Sigmoid colon (tissue), 7 donors: Measurements from ENCODE around the gene FGF22. TPM values are rescaled to one million over a fixed set of nuclear protein-coding genes. Genes with fewer than 3 reads are reported as not detected.
A peak's percentile ranks its signal among the peaks of the same experiment; 100 is the strongest.

ENCODE experiments used
- DNase-seq: peaks from one replicate; pipeline ENCODE4 v3.0.0-alpha.2; 2019
- H3K27ac ChIP-seq, 4 donors: fragments of 200-600 bp; sonication (generic); one replicate each; pipeline ENCODE4 v1.5.1; 2016 to 2019; ENCODE audit warnings: mild to moderate bottlenecking in 1 of 4
- H3K27me3 ChIP-seq, 3 donors: fragments of 200-600 bp; sonication (generic); one replicate each; pipeline ENCODE4 v1.5.1; 2019; ENCODE audit warnings: mild to moderate bottlenecking in 1 of 3
- H3K36me3 ChIP-seq, 4 donors: fragments of 200-600 bp; sonication (generic); one replicate each; pipeline ENCODE4 v1.5.1; 2016 to 2019
- H3K4me1 ChIP-seq, 4 donors: fragments of 200-600 bp; sonication (generic); one replicate each; pipeline ENCODE4 v1.5.1; 2017 to 2019
- H3K4me3 ChIP-seq, 4 donors: fragments of 200-600 bp; sonication (generic); one replicate each; pipeline ENCODE4 v1.5.1; 2017 to 2019; ENCODE audit warnings: mild to moderate bottlenecking in 2 of 4, moderate library complexity in 1 of 4
- H3K9me3 ChIP-seq, 4 donors: fragments of 200-600 bp in 3 of 4; sonication (generic) in 3 of 4; one replicate each; pipeline versions ENCODE4 v1.5.1 to v1.6.1; 2013 to 2019
- EP300 ChIP-seq, 4 donors: sonication (generic); formaldehyde crosslinking; IDR thresholded peaks; one replicate each; pipeline ENCODE4 v1.6.1; 2017; ENCODE audit warnings: antibody characterized with exemption in 4 of 4
- POLR2A ChIP-seq, 2 donors: fragments of 450-650 bp; IDR thresholded peaks; one replicate each; pipeline ENCODE4 v1.6.1; 2016; ENCODE audit warnings: antibody characterized with exemption in 2 of 2, mild to moderate bottlenecking in 2 of 2, moderate library complexity in 2 of 2
- POLR2AphosphoS5 ChIP-seq, 4 donors: sonication (generic); formaldehyde crosslinking; IDR thresholded peaks; one replicate each; pipeline ENCODE4 v1.6.1; 2017; ENCODE audit warnings: antibody characterized with exemption in 4 of 4
- WGBS, 2 donors: extraction: QIAGEN DNeasy Blood & Tissue Kit; methylation state at CpG; one replicate each; pipeline ENCODE4 v1.1.7; 2013; 5-methylcytosine and 5-hydroxymethylcytosine counted together
- intact Hi-C: fragments of 100-400 bp; cut with DNase I; formaldehyde crosslinking; loops from one replicate; pipeline ENCODE4 v1.15.1; 2023
- polyA plus RNA-seq, 3 donors: library from polyadenylated mRNA; stranded (reverse); fragments of 200-250 nt; gene quantifications; one replicate each; pipeline ENCODE4 v1.2.3, GENCODE V29; 2013
- total RNA-seq, 4 donors: library from RNA; depleted of rRNA; stranded (reverse); fragments of >200 nt; gene quantifications; one replicate each; pipeline ENCODE4 v1.1.0, GENCODE V29; 2016
- TF ChIP-seq, protein P1 (sequence below), 4 experiments: fragments of 450-650 bp in 3 of 4; fragments of 200-600 bp in 1 of 4; IDR thresholded peaks; one replicate each; pipeline ENCODE4 v1.5.1; 2016 to 2019; ENCODE audit warnings: antibody characterized with exemption in 4 of 4, mild to moderate bottlenecking in 3 of 4, moderate library complexity in 2 of 4
- donor health status: healthy with polysubstance abuse.
- donor health status: Bipolar disorder and iron deficiency.
- donor health status: healthy.

The FGF22 gene
- total and polyA plus RNA-seq, 7 donors: 0.20 to 1.7 (median 0.99) TPM; not detected in 4

DNA sequence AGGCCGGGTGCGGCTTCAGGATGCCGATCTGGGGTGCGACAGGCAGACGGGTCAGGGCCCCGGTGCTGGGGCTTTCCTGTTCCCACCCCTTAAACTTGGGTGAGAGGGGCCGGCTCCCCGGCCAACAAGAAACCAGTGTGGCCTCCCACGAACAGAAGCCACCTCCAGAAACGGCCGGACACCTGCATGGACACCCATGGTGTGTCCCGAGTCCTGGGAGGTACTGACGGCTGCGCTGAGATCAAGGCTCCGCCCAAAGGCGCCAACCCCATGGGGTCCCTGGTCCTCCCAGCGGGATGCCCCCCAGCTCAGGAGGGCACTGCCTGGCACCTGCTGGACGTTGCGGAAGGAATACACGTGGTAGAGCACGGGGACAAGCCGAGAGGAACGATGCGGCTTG, 17.9 kb upstream of the FGF22 start:
- Histone ChIP-seq H3K9me3 (no peaks in the 10 kb centered on the region), H3K27me3 (peaks cover 3 to 22% (median 9%) of the 10 kb centered on the region in 3 donors), H3K4me3 (no peak overlapping the region), H3K4me1 (peaks cover 0 to 3% (median 0%) of the 10 kb centered on the region in 4 donors), H3K27ac (no peak overlapping the region), H3K36me3 (peaks cover 38 to 90% (median 50%) of the 10 kb centered on the region in 4 donors)
- no peak for TF ChIP-seq EP300 (IDR thresholded peaks at IDR 0.05)
- no peak for TF ChIP-seq POLR2AphosphoS5 (IDR thresholded peaks at IDR 0.05)
- no peak for TF ChIP-seq POLR2A (IDR thresholded peaks at IDR 0.05)
- TF ChIP-seq, protein P1, sequence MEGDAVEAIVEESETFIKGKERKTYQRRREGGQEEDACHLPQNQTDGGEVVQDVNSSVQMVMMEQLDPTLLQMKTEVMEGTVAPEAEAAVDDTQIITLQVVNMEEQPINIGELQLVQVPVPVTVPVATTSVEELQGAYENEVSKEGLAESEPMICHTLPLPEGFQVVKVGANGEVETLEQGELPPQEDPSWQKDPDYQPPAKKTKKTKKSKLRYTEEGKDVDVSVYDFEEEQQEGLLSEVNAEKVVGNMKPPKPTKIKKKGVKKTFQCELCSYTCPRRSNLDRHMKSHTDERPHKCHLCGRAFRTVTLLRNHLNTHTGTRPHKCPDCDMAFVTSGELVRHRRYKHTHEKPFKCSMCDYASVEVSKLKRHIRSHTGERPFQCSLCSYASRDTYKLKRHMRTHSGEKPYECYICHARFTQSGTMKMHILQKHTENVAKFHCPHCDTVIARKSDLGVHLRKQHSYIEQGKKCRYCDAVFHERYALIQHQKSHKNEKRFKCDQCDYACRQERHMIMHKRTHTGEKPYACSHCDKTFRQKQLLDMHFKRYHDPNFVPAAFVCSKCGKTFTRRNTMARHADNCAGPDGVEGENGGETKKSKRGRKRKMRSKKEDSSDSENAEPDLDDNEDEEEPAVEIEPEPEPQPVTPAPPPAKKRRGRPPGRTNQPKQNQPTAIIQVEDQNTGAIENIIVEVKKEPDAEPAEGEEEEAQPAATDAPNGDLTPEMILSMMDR (IDR thresholded peaks at IDR 0.05): no peak
- no peak for DNase-seq
- WGBS, 2 donors: 95 to 96% methylated on average over 24 of the region's 24 CpGs
- intact Hi-C loops: no loop called here

DNA sequence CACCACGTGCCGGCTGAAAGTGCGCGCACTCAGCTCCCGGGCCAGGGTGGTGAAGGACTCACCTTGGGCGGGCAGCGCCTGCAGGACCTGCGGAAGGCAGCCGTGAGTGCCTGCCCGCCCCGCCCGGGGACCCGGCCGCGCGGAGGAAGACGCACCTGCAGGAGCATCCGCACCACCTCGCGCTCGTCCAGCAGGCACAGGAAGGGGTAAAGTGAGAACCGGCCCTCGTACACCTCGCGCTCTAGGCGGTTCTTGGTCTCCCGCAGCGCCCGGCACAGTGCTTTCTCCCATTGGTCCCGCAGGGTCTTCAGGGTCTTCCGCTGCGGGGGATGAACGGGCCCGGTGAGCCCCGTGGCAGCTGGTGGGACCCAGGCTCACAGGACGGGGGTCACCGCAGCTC, 17.0 kb upstream of the FGF22 start:
- intact Hi-C loops: no loop called here
- WGBS, 2 donors: 95 to 96% methylated on average over 37 of the region's 37 CpGs
- H3K36me3 ChIP-seq: peaks cover 31 to 87% (median 46%) of the 10 kb centered on the region in 4 donors

DNA sequence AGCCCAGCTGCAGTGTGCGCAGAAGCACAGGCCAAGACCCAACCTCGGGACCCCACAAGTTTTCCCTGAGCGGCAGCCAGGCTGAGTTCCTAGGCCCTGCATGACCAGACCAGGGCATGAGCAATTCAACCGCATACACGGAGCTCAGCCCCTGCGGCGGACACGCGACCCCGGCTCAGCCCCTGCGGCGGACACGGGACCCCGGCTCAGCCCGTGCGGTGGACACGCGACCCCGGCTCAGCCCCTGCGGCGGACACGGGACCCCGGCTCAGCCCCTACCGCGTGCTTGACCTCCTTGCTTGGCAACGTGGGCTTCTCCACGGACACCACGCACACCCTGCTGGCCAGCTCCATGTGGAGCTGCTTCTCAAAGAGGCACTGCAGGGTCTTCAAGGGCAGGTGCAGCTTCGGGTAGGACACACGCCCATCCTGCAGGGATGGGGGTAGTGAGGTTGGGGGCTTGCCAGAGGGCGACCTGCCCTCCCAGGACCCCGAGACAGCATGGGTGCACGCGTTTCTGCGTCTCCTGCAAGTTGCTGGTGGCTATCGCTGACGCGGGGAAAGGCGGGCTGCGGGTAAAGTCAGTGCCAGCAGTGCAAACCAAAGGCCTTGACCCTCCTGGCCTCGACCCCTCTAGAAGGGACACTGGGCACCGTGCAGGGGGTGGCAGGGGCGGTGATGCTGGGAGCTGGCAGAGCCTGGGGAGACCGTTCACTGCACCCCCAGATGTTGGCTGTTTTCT, 16.3 kb upstream of the FGF22 start:
- Histone ChIP-seq H3K36me3 (peaks cover 25 to 86% (median 41%) of the 10 kb centered on the region in 4 donors), H3K27ac (peak overlapping the region in 1 of 4 donors; percentile 19), H3K4me3 (no peak overlapping the region), H3K9me3 (no peaks in the 10 kb centered on the region), H3K27me3 (peaks cover 0 to 9% (median 0%) of the 10 kb centered on the region in 3 donors), H3K4me1 (peaks cover 0 to 3% (median 0%) of the 10 kb centered on the region in 4 donors)
- DNase-seq: no peak
- intact Hi-C loops: no loop called here
- TF ChIP-seq EP300 (IDR thresholded peaks at IDR 0.05) (no peak), POLR2A (IDR thresholded peaks at IDR 0.05) (no peak), POLR2AphosphoS5 (IDR thresholded peaks at IDR 0.05) (no peak)
- TF ChIP-seq, protein P1 (IDR thresholded peaks at IDR 0.05): no peak
- WGBS, 2 donors: 95 to 97% methylated on average over 44 of the region's 44 CpGs

More for the DNA sequence above, 17.0 kb upstream of the FGF22 start:
- H3K27me3 ChIP-seq: peaks cover 0 to 14% (median under 1%) of the 10 kb centered on the region in 3 donors
- DNase-seq: no peak
- peaks cover 0 to 3% (median 0%) of the 10 kb centered on the region in 4 donors for H3K4me1 ChIP-seq
- no peaks in the 10 kb centered on the region for H3K9me3 ChIP-seq
- no peak overlapping the region for H3K4me3 ChIP-seq
- TF ChIP-seq, protein P1 (IDR thresholded peaks at IDR 0.05): no peak
- no peak for TF ChIP-seq POLR2A (IDR thresholded peaks at IDR 0.05)
- no peak for TF ChIP-seq EP300 (IDR thresholded peaks at IDR 0.05)
- no peak overlapping the region for H3K27ac ChIP-seq

DNA sequence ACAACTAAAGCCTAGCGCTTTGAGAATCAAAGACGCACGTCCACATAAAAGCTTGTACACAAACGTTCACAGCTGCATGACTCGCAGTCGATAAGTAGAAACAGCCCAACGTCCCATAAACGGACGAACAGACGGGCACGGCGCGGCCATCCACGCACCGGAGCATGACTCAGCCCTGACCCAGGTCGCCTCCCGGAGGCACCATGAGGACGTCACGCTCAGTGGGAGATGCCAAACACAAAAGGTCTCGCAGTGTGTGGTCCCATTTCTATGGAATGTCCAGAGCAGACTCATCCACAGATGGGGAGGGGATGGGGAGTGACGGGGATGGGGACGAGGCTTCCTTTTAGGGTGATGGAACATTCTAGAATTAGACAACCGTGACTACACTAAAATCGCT, 15.7 kb upstream of the FGF22 start:
- 80 to 84% methylated on average over 24 of the region's 24 CpGs for WGBS, 2 donors

DNA sequence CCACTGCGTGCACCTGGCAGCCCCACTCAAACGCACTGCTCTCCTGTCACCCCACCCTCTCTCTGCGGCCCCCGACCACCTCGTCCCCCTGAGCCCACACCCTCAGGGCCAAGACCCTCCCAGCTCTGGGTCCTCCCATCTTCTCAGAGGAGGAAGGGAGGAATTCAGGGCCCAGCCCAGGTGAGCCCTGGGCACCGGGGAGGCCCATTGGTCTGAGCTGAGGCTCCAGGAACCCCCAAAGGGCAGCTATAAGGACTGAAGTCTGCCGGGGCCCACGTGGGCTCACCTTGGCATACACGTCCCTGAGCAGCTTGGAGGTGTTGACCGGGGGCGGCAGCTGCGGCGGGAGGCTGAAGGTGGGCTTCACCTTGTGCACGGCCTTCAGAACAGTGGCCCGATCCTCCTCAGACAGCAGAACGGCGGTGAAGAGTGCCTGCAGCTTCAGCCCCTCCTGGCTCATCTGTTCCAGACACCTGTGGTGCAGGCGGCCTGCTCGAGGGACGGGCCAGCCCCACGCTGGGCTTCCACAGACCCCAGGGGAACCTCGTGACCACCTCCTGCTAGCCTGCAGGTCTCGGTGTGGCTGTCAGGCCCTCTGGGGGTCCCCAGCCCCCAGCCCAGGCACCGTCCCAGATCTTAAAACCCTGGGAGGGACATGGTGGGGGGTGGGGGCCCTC, 15.1 kb upstream of the FGF22 start:
- Histone ChIP-seq H3K4me1 (peaks cover 0 to 3% (median 0%) of the 10 kb centered on the region in 4 donors), H3K9me3 (no peaks in the 10 kb centered on the region), H3K4me3 (no peak overlapping the region), H3K27me3 (no peaks in the 10 kb centered on the region), H3K27ac (peak overlapping the region in 3 of 4 donors; percentile 23 to 56 (median 31)), H3K36me3 (peaks cover 16 to 85% (median 29%) of the 10 kb centered on the region in 4 donors)
- intact Hi-C loops: no loop called here
- WGBS, 2 donors: 90 to 92% methylated on average over 24 of the region's 24 CpGs
- TF ChIP-seq, protein P1 (IDR thresholded peaks at IDR 0.05): no peak
- TF ChIP-seq POLR2A (IDR thresholded peaks at IDR 0.05) (no peak), POLR2AphosphoS5 (IDR thresholded peaks at IDR 0.05) (no peak), EP300 (IDR thresholded peaks at IDR 0.05) (no peak)
- DNase-seq: no peak

More for the DNA sequence above, 15.7 kb upstream of the FGF22 start:
- Histone ChIP-seq H3K4me3 (no peak overlapping the region), H3K36me3 (peaks cover 19 to 85% (median 35%) of the 10 kb centered on the region in 4 donors), H3K4me1 (peaks cover 0 to 3% (median 0%) of the 10 kb centered on the region in 4 donors), H3K27ac (peak overlapping the region in 3 of 4 donors; percentile 23 to 56 (median 31)), H3K27me3 (peaks cover 0 to 4% (median 0%) of the 10 kb centered on the region in 3 donors), H3K9me3 (no peaks in the 10 kb centered on the region)
- TF ChIP-seq EP300 (IDR thresholded peaks at IDR 0.05) (peak in 2 of 4 donors; percentile 35 to 44), POLR2A (IDR thresholded peaks at IDR 0.05) (no peak), POLR2AphosphoS5 (IDR thresholded peaks at IDR 0.05) (peak in 2 of 4 donors; percentile 26 to 59)
- intact Hi-C loops: no loop called here
- no peak for DNase-seq
